GM19351 (cell line): Measurements from ENCODE around the gene SLC9A6.
"Not testable (repeated sequence)": the region's sequence is repeated elsewhere in the genome, so short reads cannot be mapped to it uniquely, and the experiment has no call there.

Source experiments
- ATAC-seq: cut with Tn5 transposase; IDR thresholded peaks from one replicate; pipeline ENCODE4 v1.9.1; 2021; ENCODE audit warnings: mild to moderate bottlenecking, moderate library complexity; ENCODE audit not compliant: unreplicated experiment

SLC9A6 gene

DNA sequence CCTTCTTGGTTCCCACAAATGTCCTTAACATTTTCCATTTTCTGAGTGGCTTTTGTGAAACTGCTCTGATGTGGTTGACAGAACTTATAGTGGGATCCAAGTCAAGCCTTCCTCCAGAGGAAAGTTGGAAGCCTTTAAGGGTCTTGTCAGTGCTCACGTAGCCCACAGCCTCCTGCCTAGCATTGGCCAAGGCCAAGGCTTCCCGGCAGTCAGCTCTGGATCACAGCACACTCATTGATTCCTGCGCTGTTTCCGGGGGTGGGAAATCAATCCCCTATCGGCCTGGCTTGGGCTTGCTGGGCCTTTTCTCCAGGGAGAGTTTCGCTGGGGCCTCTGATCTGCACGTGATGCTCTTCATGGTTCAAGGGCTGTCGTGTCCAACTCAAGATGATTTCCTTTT, 76.1 kb downstream of the SLC9A6 start:
- ATAC-seq = no peak

DNA sequence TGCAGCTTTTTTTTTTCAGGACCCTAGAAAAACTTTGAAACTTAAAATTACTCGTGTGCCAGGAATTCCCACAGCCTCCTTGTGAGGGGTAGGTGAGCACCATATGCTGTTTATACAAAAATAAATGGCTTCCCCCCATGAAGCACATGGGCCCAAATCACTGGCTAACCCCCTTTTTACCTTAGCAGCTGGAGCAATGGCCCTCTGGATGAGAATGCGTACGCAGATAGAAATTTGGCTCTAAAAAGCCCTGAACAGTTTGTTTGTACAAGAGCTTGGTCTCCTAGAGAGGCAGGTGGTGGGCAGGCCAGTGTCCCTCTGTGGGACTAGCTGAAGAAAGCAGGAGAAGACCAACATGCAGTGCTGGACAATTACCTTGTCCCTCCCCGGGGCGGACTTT, 76.5 kb downstream of the SLC9A6 start:
- no peak for ATAC-seq

DNA sequence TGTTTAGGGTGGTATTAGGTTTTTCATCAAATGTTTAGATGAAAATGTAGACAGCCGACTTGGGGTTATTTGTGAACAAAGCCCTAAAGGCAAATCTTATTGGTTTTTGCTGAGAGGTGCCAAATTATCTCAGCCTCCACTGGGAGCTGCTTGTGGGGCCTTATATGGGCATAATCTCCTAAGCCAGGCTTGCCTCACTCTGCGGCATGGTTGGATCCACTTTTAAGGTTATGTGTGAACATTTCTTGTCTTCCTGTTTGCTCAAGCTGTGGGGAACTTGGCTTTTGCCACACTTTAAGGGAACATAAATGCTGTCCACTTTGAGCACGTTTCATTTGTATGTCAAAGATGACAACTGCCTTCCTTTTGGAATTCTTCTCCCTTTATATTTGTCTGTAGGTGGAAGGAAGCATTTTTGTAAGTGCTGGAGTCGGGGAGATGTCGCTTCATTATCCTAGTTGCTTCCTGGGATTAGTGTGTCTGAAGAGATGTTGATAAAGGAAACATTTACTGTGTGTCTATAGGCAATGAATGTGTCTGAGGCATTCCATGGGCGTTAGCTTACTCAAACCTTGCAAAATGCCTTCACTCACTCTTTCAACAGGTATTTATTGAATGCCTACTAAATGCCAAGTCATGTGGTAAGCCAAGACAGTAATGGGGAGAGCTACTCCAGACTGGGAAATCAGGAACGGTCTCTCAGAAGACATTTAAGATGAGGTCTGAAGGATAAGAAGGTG, 78.3 kb downstream of the SLC9A6 start:
- ATAC-seq = no peak

- ATAC-seq = no peak
Measured at GRCh38 chrX:136064661-136065043, 79.4 kb downstream of the SLC9A6 start.

DNA sequence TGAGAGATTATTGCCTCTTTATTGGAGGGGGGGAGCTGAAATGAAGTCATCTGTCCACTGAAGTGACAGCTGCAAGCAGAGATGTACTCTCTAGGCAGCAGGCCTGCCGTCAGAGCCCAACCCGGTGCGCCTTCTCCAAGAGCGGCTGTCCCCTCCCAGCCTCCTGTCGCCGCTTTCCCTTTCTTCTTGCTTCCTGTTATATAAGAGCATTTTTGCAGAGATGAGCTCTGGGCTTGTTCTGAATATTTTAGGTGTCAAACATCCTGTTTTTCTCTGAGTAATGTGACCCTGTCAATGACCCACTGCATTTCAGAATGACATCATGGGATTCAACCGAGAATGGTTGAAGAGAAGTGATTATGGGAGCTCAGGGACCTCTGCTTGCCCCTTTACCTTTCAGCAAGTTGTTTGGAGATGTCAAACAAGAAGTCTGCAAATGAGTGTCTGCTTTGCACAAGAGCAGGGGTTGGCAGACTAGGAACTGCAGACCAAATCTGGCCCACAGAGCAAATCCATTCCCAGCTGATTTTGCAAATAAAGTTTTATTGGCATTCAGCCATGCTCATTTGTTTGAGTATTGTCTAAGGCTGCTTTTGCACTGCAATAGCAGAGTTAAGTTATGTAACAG, 79.9 kb downstream of the SLC9A6 start:
- no peak for ATAC-seq

DNA sequence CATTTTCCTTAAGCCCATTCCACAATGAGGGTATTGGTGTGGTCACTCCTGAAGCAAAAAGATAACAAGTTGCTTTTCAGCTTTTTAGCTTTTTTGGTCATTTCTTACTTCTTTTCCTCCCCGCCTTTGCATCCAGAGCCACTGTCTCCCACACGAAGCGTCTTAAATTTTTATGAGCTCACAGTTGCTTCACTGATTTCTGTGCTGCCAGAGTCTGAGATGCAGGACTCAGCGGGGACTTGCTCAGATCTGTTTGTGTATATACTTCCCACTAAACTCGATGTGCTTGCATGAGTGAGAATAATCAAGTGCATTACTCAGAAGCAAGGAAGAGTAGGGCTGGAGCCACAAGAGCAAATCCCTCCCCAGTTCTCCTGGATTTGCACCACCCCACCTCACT, 81.9 kb downstream of the SLC9A6 start:
- ATAC-seq = no peak

- no peak for ATAC-seq
Measured at GRCh38 chrX:136067966-136068365, 82.7 kb downstream of the SLC9A6 start.

DNA sequence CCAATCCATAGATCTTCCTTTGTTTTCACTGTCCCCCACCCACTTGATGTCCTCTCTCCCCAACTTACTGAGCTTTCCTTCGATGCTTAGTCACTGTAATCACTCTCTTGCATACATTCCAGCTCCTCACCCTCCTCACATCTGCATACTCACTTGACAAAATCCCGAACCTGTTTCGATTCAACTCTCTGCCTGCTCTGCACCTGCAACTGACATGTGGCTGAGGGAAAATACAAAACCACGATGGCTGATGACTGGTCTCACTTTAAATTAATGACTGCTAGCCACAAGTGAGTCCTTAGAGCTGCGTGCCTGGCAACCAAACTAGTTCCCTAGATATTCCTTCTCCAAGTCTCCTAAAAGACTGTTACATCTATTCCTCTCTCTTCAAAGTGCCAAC, 91.7 kb downstream of the SLC9A6 start:
- no peak for ATAC-seq

- no peak for ATAC-seq
Measured at GRCh38 chrX:136080766-136081165, 95.5 kb downstream of the SLC9A6 start.

GRCh38 chrX:136086521-136086920, 101.3 kb downstream of the SLC9A6 start:
- ATAC-seq = no peak

DNA sequence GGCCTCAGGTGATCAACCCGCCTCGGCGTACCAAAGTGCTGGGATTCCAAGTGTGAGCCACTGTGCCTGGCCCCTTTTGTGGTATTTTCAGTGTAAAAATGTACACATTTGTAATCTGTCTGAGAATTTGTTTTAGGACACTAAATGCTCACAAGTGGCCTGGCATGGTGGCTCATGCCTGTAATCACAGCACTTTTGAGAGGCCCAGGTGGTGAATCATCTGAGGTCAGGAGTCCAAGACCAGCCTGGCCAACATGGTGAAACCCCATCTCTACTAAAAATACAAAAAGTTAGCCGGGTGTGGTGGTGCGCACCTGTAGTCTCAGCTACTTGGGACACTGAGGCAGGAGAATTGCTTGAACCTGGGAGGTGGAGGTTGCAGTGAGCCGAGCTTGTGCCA, 106.7 kb downstream of the SLC9A6 start:
- ATAC-seq = not testable (repeated sequence)

DNA sequence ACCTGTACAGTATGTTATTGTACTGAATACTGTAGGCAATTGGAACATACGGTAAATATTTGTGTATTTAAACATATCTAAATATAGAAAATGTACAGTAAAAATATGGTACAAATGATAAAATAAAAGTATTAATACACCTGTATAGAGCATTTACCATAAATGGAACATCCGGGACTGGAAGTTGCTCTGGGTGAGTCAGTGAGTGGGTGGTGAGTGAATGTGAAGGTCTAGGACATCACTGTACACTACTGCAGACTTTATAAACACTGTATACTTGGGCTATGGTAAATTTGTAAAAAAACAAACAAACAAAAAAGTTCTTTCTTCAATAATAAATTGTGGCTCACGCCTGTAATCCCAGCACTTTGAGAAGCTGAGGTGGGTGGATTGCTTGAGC, 109.7 kb downstream of the SLC9A6 start:
- ATAC-seq = no peak
